SKM-1 treated with dmso at 0.1 percent for 144 hours (cell line): ENCODE measurements around the gene ETFB.

Experiments
- DNase-seq: peaks from one replicate; lab custom pipeline; 2025; ENCODE audit not compliant: unreplicated experiment; lab: John Stamatoyannopoulos, UW

ETFB gene

DNA sequence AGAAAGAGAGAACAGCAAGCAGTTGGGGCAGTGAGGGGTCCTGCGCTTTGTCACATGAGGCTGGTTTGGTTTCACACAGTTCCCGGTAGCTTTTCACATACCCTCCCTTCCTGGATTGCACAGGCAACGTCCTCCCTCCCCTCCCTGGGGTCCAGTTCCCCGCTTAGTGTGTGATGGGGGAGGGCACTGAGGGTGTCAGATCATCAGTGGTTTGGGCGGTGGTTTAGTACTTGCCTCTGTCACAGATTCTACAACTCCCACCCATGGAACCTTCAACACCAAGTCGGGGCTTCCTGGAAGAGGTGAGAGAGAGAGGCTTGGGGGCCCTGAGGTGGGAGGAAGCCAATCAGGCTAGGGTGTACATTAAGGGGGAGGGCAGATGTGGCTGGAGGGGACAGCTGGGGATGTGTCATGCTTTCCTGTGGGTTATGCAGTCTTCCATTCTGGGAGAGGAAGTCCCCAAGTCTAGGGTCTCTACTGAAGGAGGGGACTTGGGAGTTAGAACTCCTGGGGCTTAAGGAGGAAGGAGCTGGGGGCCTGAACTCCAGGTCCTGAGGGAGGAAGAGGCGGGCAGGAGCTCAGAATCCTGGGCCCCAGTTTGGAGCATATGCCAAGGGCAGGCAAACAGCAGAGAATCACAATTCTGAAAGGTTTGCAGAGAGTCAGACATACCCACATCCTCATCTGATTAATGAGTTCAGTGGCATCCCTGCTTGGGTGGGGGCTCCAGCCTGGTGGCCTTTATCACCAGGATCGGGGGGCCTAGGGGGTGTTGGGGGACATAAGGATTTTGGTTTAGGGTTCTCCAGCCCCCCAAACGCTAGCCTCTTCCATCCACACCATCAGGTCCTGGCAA, 6.7 kb upstream of the ETFB start, which contains the start of gene NKG7:
Gene NKG7 (minus strand): TSS at position 6 of the 856 bp plus-strand sequence. CDS start 119 bp downstream, outside the sequence.
- DNase-seq, result peak; percentile 32

DNA sequence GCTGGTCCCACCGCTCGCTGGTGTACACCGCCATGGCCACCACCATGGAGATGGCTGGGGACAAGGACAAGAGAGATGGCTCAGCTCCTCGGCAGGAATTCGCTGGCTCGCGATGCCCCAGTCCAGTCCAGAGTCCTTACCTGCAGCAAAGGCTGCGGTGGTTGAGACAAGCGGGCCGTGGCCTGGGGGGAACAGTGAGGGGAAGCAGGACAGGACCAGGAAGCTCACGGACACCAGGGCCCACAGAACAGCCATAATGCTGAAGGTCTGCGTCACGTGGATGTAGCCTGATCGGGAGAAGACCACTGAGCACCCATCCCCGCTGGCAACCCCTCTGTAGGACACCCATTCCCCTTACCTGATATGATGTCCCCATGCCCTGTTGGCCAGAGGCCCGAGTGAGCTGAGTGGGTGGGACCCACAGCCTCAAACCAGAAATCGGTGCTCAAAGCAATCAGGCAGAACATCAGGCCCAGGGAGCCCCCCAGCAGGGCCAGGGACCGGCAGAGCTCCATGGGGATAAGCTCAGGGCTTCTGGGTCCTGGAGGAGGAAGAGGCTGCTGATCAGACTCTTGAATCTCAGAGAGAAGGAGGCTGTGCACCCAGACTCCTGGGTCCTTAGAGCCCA, 5.9 kb upstream of the ETFB start:
- no peak for DNase-seq

DNA sequence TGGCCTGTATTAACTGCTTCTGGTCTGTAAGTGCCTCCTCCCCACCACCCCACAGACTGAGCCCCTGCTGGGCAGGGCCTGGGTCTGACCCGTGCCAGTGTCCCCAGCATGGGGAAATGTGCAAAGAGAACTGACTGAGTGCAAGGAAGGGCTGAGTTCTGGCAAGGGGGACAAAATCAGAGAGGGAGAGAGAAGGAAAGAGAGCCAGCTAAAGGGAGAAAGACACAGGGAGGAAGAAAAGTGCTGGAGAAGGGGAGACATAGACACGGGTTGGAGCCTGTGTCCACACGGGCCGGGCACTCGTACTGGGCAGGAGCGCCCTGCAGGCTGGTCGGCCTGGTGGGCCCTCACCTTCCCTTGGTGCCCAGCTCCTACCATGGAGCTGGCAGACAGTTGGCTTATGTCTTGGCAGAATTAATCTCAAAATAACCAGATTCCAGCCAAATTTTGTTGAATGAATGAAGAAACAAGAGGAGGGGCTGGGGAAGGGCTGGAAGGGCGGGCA, 5.0 kb upstream of the ETFB start:
- no peak for DNase-seq

DNA sequence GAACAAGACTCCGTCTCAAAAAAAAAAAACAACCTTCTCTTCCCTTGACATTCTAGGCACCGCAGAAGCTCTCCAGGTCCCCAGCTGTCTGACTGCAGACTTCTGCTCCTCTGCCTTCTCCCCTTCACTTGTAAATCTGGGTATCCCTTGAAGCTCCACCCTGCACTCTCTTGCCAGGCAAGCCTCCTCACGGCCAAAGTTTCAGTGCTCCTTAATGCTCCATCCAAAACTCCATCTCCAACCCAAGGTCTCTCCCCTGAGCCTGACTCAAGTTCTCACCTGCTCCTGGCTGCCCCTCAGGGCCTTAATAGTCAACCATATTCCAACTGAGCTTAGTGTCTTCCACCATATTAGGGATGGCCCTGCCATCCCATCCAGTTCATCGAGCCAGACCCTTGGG, 4.0 kb upstream of the ETFB start:
- DNase-seq, result no peak

DNA sequence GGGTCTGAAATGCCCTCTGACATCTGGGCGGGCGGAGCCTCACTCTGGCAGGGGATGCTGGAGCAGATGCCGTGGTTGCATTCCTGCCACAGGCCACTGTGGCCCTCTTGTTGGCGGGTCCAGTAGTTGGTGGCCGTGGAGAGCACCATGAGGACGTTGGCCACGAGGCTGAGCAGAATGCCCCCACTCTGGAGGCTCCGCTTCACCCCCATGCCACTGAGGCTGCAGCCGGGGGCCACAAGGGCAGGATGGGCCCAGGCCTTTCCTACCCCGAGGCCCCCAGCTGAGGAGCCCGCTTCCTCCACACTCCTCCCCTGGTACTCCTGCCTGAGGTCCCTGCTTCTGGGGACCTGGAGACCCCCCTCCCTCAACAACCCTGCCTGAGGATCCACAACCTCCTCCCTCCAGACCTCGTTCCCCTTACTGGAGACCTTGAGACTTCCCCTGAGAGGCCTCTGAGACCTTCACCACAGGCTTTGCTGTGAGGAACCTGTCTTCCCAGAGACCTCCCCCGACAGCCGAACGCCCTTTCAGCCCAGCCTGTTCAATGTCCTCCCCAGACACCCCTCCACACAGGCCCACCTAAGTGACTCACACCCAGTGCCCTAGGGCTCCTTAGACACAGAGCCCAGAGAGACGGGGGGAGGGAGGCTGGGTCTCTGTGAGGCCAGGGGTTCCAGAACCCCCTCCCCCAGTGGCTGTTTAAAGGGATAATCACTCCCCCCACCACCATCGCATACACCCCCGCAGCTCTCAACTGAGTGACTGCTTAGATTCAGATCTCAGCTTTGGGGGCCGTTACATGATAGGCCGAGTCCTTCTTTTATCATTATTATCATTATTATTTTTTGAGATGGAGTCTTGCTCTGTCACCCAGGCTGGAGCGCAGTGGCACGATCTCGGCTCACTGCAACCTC, 2.4 kb upstream of the ETFB start, which contains the start of gene CLDND2:
Gene CLDND2 (minus strand): TSS at position 638 of the 917 bp plus-strand sequence. CDS start 426 bp downstream, at position 212.
- DNase-seq, result peak; percentile 25

DNA sequence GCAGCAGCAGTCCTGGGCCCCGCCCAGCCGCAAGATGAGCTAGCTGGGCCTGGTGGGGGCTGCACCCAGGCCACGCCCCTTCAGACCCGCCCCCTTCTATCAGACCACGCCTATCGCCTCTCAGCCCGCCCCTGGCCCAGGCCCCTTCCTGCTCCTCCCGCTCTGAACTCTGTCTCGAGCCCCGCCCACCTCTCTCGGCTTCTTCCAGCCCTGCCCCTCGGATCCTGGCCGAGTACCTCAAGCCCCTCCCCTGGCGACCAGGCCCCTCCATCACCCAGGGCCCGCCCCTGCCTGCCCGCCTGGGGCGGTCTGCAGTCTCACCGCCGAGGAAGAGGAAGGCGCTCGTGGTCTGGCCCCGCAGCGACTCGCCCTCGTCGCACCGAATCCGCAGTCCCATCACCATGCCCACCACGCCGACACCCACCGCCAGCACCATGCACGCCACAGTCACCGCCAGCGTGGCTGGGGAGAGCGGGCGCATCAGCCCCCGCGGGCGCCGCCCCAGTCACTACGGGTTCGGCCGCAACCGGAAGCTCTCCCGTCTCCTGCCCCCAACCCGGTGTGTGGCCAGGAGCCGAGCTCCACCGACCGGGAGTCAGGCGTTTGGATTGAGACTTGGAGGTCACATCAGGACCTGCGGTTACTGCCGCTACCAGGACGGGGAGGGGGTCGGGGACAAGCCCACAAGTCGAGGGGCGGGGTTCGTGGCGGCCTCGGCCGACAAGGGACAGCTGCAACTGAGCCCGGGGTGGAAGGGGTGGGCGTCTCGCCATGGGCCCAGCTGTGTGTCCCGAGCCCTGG, 1.6 kb upstream of the ETFB start:
- peak; percentile 85 for DNase-seq

DNA sequence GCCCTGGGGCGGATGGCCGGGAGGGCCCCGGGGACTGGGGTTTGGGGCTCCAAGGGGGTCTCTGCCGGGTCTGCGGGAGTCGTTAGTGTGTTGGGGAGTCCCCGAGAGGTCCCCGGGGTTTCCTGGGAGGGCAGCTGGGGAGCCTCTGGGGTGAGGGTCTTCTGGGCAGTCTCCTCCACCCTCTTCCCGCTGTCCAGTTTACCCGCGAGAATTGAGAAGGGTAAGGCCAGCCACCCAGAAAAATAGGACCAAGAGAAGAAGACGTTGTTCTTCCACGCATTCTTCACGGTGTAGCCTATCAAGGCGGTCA, 1.0 kb upstream of the ETFB start:
- DNase-seq, result no peak

DNA sequence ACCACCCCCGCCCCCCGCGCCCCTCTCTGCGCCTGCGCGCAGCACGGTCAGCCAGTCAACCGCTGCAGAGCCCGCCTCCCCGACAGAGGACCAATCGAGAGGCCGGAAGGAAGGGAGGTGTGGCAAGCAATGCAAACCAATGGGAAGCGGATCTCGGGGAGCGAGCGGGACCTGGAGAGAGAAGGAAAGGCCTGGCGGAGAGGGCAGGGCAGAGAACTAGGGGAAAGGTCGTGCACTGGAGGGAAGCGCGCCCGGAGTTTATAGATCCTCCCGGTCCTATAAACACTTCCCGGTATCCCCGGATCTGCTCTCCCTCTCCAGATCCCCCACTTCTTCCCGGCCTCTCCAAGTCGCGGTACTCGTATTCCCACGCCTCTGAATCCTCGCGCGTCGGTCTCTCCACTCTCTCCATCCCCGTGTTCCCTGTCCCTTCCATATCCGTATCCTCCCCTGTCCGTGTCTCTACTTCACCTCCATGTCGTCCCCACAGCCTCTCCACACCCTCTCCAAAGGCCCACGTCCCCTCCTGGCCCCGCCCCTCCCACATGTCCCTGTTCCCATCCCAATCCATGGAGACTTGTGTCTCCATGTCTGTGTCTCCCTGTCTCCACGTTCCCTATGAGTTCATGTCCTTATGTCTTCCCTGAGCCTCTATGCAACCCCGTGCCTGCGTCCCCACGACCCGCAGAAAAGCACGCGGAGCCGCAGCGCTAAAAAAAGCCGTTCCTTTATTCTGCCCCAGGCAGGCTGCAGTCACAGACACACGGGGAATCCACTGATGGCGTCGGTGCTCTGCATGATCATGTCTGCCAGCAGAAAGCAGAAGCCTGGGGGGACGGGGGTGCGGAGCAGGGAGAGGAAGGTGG, 434 bp upstream of the ETFB start:
- DNase-seq, result peak; percentile 90

DNA sequence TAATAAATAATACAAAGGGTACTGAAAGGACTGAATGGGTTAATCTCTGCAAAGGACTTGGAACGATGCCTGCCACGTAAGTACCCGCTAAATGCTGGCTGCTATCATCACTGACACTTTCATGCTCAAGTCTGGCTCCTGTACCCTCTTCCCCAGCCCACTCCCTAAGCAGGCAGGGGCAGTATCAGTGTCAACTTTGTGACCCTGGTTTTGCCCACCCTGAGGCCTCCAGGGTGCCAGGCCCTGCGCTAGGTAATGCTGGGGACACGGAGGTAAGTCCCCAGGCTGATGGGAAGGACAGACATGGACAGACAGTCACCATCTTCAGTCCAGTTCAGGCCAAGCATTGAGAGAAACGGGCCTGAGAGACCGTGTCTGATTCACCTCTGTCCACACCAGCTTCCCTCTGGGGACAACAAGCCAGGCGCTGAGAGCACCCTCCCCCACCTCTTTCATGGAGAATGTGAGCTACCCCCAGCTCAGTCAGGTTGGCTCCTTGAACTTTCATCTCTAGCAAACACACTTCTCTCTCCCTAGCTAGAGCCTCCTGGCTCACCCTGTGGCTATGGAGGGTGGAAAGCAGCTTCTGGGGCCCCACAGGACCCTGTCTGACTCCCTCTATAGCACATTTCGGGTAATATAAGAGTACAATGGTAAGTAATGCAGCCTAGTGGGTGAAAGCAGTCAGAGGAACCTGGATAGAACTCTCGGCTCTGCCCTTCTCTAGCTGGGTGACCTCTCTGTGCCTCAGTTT, 800 bp downstream of the ETFB start:
- no peak for DNase-seq

DNA sequence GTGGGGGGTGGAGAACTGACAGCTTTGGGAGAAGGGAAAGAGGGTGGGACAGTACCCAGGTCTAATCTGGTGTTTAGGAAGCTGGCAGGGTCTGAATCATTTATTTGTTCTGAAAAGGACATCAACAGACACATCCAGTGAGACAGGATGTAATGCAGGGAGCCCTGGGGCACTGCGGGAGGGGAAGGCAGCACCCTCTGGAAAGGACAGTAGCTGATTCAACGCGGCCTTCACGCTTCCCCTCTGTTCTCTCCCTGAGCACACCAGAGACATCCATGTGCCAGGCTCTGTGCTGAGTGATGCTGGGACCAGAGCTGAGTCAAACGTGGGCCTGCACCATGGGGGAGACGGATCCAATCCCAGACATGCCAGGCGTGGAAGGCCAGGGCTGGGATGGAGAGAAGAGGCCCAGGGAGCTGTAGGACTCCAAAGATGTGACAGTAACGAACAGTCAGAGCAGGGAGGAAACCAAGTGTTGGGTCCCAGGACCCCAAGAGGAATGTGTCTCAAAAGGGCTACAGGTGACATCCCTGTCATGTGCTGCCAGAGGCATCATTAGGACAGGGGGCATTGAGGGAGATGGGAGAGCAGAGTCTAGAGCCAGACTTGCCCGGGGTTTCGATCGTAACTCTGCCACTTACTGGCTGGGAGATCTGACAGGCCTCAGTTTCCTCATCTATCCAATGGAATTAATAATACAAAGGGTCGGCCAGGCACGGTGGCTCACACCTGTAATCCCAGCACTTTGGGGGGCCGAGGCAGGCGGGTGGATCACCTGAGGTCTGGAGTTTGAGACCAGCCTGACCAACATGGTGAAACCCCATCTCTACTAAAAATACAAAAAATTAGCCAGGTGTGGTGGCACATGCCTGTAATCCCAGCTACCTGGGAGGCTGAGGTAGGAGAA, 1.7 kb downstream of the ETFB start:
- DNase-seq, result no peak

DNA sequence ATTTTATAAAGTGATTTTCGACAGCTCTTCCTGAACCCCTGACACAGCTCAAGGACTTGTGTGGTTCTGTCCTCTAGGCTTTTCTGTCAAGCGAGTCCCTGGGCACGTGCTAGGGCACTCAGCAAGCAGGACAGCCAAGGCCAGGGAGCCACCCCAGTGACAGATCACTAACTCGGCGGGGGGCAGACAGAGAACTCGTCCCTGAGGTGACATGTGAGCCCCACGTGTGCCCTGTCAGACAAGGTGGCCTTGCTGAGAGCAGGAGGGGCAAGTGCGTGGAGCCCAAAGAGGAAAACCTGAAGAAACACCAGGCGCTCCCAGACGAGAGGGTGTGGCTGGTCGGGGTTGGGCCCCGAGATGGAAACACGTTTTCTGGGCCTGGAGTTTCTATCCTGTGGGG, 4.9 kb downstream of the ETFB start:
- DNase-seq, result no peak

DNA sequence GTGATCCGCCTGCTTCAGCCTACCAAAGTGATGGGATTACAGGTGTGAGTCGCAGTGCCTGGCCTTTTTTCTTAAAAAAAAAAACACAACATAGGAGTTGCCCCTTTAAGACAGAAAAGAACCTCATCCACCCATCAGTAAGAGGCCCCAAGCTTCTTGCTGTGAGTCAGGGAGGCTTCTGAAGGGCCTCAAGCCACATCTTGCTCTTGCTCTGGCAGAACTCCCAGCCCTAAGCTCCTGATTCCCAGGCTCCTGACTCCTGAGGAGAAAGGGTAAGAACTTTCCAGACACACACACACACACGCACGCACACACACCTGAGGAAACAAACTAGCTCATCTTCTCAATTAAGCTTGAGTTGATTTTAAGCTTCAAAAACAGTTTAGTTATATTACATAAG, 6.9 kb downstream of the ETFB start:
- no peak for DNase-seq

DNA sequence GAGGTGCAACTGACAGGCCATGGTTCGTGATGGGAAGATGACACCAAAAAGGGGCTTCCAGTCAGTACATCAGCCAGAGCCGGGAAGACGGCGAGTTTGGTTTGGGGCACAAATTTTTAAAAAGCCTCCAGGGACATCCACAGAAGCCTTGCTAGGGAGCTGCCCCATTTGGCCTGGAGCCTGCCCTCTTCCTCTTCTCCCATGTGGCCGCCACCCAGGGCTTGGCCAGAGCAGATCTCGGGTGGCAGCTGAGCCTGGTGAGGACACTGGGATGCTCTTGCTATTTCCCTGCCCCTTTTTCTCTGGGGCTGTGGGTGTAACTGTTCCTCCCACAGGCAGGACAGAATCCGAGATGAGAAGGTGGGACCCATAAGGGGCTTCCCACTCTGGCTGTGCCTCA, 8.2 kb downstream of the ETFB start:
- DNase-seq, result no peak

DNA sequence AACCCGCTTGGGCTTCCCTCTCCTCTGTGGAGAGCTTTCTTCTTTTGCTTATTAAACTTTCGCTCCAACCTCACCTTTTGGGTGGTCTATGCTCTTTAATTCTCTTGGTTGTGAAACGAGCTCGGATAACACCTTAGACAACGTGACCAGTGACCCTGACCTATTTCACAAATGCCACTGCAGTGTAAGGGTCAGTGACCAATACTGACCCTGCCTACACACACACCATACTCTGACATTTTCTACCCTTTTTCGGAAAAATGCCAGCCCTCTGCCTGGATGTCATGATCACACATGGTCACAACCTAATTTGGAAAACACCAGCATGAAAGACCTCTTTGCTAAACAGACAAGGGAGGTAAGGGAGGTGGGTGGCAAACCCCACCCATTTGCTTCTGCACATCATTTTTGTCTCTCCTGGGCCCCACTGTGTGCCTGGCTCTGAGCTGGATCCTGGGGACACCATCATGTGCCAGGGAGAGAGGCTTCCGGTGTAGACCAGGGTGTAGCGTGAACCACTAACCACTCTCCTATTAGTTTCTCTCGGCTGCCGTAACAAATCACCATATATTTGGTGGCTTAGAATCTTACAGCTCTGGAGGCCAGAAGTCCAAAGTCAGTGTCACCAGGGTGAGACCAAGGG, 9.9 kb downstream of the ETFB start:
- DNase-seq, result no peak

DNA sequence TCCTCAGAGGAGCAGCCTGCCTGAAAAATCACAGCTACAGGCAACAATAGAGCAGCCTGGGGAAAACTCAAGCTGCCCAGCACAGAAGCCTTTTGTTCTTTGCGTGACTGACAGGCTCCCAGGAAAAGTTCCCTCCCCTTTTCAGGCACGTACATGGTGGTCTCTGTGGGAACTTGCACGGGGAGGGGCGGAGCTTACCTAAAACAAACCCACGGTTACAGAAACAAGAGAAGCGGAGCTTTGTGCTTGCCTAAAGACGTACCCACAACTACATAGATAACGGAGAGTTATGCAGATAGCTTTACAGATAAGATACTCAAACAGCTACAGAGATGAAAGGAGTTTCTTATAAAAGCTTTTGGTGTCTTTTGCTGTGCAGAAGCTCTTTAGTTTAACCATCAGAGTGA, 11.4 kb downstream of the ETFB start:
- DNase-seq, result no peak

DNA sequence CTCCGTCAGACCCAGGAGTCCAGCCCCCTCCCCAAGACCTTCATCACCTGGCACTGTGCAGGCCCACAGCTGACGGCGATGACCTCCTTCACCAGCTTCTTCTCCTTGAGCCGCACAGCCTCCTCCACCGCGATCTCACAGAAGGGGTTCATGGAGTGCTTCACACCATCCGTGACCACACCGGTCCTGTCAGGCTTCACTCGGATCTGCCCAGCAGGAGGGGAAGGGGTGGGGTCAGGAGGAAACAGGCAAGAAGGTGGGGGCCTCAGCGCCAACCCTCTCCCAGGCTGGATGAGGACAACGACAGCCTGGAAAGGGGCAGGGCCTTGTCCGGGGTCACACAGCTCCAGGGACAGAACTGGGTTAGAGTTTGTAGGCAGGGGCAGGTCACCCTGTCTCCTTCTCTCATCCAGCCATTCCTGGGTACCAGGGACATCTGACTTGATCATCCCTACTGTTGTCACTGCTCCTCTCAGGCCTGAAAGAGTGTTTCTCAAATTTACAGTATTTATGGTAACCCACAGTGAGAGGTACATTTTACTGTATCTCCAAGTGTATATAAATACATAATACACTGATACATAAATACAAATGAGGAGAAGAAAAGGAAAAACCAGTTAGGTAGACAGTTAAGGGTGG, 12.0 kb downstream of the ETFB start:
- DNase-seq, result no peak
